IPS DF 6.9 (cell line): ENCODE results near the gene STIMATE.

ENCODE experiments used
- DNase-seq: peaks from one replicate; pipeline ENCODE4 v3.0.0-alpha.2; 2013; ENCODE audit warnings: low read depth, low spot score
- H3K27ac ChIP-seq: one replicate; pipeline ENCODE4 v1.5.1; 2013; ENCODE audit warnings: low read length, control low read depth
- H3K27me3 ChIP-seq: 2 replicates; pipeline ENCODE4 v1.6.1; 2013; ENCODE audit warnings: mild to moderate bottlenecking, low read length; ENCODE audit not compliant: control insufficient read depth, insufficient read depth
- H3K36me3 ChIP-seq: 2 replicates; pipeline ENCODE4 v1.6.1; 2013; ENCODE audit warnings: low read length; ENCODE audit not compliant: control insufficient read depth, insufficient read depth
- H3K4me1 ChIP-seq: 2 replicates; pipeline ENCODE4 v1.6.1; 2013; ENCODE audit warnings: low read length; ENCODE audit not compliant: control insufficient read depth, insufficient read depth
- H3K4me3 ChIP-seq: 2 replicates; pipeline ENCODE4 v1.5.1; 2013; ENCODE audit warnings: mild to moderate bottlenecking, low read length
- H3K9me3 ChIP-seq: 2 replicates; pipeline ENCODE4 v1.6.1; 2013; ENCODE audit warnings: low read length, inconsistent platforms; ENCODE audit not compliant: control insufficient read depth, insufficient read depth
- WGBS: extraction: QIAGEN DNeasy Blood & Tissue Kit; methylation state at CpG from one replicate; pipeline ENCODE4 v1.1.7; 2013; ENCODE audit warnings: mixed read lengths, missing lambda C conversion rate; ENCODE audit not compliant: insufficient read length, insufficient coverage; 5-methylcytosine and 5-hydroxymethylcytosine counted together

STIMATE gene

DNA sequence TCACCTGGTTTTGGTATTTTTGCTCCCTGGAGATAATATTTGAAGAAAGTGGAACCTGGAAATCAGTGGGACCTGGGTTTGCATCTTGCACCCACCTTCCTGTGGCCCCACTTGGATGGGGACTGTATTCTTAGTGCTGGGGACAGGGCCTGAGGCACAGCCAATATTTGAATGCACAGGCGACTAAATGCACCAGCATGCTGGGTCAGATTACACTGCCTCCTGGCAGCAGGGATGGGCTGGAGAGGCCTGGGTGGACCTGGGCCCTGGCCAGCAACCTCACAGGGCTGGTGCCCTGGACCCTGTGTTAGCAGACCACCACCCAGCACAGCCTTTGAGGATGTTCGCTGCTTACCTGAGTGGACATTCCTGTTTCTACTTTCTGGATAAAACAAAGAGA lies 77.4 kb downstream of the STIMATE start:
- no peak for DNase-seq

GRCh38 chr3:52817860-52818259 lies 79.5 kb downstream of the STIMATE start:
- Histone ChIP-seq H3K36me3 (no peaks in the 10 kb centered on the region; the same call in 1 of the 2 replicates), H3K4me1 (no peaks in the 10 kb centered on the region), H3K9me3 (no peaks in the 10 kb centered on the region), H3K27me3 (no peaks in the 10 kb centered on the region), H3K27ac (no peak overlapping the region), H3K4me3 (no peak overlapping the region)
- WGBS: no CpG with 5 or more reads among the region's 7 CpGs
- DNase-seq: no peak

More for the DNA sequence above, 77.4 kb downstream of the STIMATE start:
- no peaks in the 10 kb centered on the region for H3K9me3 ChIP-seq
- no peaks in the 10 kb centered on the region; the same call in 1 of the 2 replicates for H3K36me3 ChIP-seq
- H3K27me3 ChIP-seq: no peaks in the 10 kb centered on the region
- no peak overlapping the region for H3K27ac ChIP-seq
- H3K4me3 ChIP-seq: no peak overlapping the region
- H3K4me1 ChIP-seq: no peaks in the 10 kb centered on the region
- WGBS: no CpG with 5 or more reads among the region's 2 CpGs

- Histone ChIP-seq H3K4me3 (no peak overlapping the region), H3K27ac (no peak overlapping the region), H3K4me1 (no peaks in the 10 kb centered on the region), H3K27me3 (no peaks in the 10 kb centered on the region), H3K36me3 (no peaks in the 10 kb centered on the region; the same call in 1 of the 2 replicates), H3K9me3 (no peaks in the 10 kb centered on the region)
- WGBS: no CpG with 5 or more reads among the region's 10 CpGs
- no peak for DNase-seq
Measured at GRCh38 chr3:52817221-52817620, 80.1 kb downstream of the STIMATE start.

DNA sequence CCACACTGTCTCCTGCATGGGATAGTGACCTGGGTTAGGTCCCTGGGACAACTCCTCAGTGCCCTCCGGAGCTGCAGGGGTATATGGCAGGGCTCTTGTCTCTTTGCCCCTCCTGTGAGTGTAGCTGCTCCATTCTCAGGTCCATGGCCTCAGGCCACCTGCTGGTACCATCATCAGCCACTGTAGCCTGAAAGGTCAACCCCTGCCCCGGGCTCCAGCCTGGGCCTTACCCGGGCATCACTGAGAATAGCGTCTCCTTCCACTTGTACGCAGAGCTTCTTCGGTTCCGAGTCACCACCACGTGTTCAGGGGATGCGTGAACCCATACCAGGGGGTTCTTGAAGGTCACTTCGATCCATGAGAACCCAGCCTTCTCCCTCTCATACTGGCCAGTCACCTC lies 80.7 kb downstream of the STIMATE start:
- Histone ChIP-seq H3K27ac (no peak overlapping the region), H3K4me3 (no peak overlapping the region)
- no peak for DNase-seq

DNA sequence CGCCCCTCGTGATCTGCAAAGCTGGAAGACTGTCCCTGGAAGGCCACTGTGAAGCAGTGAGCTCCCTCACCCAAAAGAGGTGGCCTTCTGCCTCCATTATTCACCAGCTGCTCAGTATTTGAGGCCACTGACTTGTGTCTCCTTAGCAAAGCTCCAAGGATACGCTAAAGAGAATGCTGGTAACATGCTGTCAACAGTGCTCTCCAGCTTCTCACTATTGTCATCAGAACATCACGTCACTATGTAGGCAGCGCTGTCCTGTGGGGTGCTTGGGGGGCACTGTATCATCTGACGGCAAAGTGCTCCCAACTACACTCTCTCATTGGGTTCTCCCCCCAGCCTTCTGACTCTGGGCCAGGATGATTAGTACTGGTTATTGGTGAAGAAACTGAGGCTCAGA lies 81.1 kb downstream of the STIMATE start:
- Histone ChIP-seq H3K27me3 (no peaks in the 10 kb centered on the region), H3K4me3 (no peak overlapping the region), H3K4me1 (no peaks in the 10 kb centered on the region; the same call in 1 of the 2 replicates), H3K36me3 (no peaks in the 10 kb centered on the region; the same call in 1 of the 2 replicates), H3K9me3 (no peaks in the 10 kb centered on the region), H3K27ac (no peak overlapping the region)
- no CpG with 5 or more reads among the region's 6 CpGs for WGBS
- DNase-seq: no peak

More for the DNA sequence above, 80.7 kb downstream of the STIMATE start:
- no CpG with 5 or more reads among the region's 10 CpGs for WGBS
- H3K4me1 ChIP-seq: no peaks in the 10 kb centered on the region
- no peaks in the 10 kb centered on the region for H3K27me3 ChIP-seq
- no peaks in the 10 kb centered on the region; the same call in 1 of the 2 replicates for H3K36me3 ChIP-seq
- H3K9me3 ChIP-seq: no peaks in the 10 kb centered on the region

DNA sequence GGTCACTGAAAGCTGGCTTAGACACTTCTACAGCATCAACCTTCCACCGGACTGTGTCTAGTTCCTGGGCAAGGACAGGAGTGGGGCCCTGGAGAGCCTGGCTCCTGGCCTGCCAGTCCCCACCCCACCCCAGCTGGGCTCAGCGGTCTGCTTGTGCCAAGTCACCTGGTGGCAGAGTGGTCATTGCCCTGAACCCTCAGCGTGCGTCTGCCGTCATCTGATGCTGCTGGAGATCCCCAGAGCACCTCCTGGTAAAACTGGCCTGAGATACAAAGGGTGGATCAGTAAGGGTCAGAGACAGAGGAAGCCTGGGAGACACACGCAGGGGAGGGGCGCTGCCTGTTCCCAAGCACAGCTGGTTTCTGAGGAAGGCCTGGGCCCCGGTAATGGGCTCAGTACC lies 83.5 kb downstream of the STIMATE start:
- H3K27ac ChIP-seq: no peak overlapping the region

GRCh38 chr3:52811452-52812011 lies 85.8 kb downstream of the STIMATE start:
- no peaks in the 10 kb centered on the region; the same call in 1 of the 2 replicates for H3K4me1 ChIP-seq
- H3K27ac ChIP-seq: no peak overlapping the region
- no peaks in the 10 kb centered on the region; the same call in 1 of the 2 replicates for H3K36me3 ChIP-seq
- H3K27me3 ChIP-seq: no peaks in the 10 kb centered on the region
- DNase-seq: no peak
- H3K4me3 ChIP-seq: no peak overlapping the region
- no peaks in the 10 kb centered on the region for H3K9me3 ChIP-seq
- WGBS: no CpG with 5 or more reads among the region's 7 CpGs

More for the DNA sequence above, 83.5 kb downstream of the STIMATE start:
- no peak overlapping the region for H3K4me3 ChIP-seq
- whole genome bisulfite sequencing: no CpG with 5 or more reads among the region's 8 CpGs
- H3K4me1 ChIP-seq: no peaks in the 10 kb centered on the region; the same call in 1 of the 2 replicates
- no peaks in the 10 kb centered on the region for H3K9me3 ChIP-seq
- H3K36me3 ChIP-seq: no peaks in the 10 kb centered on the region; the same call in 1 of the 2 replicates
- H3K27me3 ChIP-seq: no peaks in the 10 kb centered on the region
- DNase-seq: no peak

GRCh38 chr3:52810923-52811322 lies 86.4 kb downstream of the STIMATE start:
- DNase-seq: no peak
- Histone ChIP-seq H3K36me3 (no peaks in the 10 kb centered on the region; the same call in 1 of the 2 replicates), H3K4me1 (no peaks in the 10 kb centered on the region; the same call in 1 of the 2 replicates), H3K4me3 (no peak overlapping the region), H3K27me3 (no peaks in the 10 kb centered on the region), H3K9me3 (no peaks in the 10 kb centered on the region), H3K27ac (no peak overlapping the region)
- WGBS: no CpG with 5 or more reads among the region's 11 CpGs

DNA sequence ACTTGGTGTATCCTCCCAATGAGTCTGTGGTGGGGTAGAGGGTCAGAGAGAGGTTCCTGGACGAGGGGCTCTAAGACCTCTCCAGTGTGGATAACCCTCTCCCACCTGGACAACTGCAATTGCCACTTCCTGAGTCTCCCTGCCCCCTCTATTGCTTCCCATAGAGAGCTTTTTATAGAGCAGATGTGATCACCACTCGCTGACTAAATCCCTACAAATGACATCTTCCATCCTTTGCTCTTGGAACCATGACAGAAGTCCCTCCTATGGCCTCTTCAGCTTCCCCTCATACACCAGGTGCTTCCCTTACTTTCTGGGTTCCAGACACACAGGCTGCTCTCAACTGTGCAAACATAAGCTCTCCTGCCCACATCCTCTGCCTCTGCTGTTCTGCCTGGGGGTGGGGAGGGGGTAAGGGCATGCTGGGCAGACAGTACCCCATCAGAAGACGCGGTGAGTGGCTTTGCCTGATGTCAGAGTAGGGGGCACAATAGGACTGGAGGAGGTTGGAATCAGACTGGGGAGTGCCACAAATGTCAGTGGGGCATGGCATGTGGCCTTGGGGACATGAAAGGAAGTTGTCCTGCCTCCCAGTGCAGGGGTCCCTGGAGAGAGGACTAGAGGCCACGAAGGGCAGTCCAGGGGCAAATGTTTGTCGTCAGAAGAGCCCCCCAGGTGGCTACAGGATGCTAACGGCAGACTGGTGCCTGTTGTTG lies 87.5 kb downstream of the STIMATE start:
- Histone ChIP-seq H3K36me3 (no peaks in the 10 kb centered on the region; the same call in 1 of the 2 replicates), H3K27me3 (no peaks in the 10 kb centered on the region), H3K4me3 (no peak overlapping the region), H3K27ac (no peak overlapping the region), H3K4me1 (no peaks in the 10 kb centered on the region; the same call in 1 of the 2 replicates), H3K9me3 (no peaks in the 10 kb centered on the region)
- WGBS: no CpG with 5 or more reads among the region's 7 CpGs
- DNase-seq: no peak

- H3K4me1 ChIP-seq: no peaks in the 10 kb centered on the region; the same call in 1 of the 2 replicates
- H3K9me3 ChIP-seq: no peaks in the 10 kb centered on the region
- H3K27ac ChIP-seq: no peak overlapping the region
- no peak for DNase-seq
- WGBS: 100% methylated on average over 1 of the region's 2 CpGs
- no peaks in the 10 kb centered on the region for H3K27me3 ChIP-seq
- H3K36me3 ChIP-seq: no peaks in the 10 kb centered on the region; the same call in 1 of the 2 replicates
- H3K4me3 ChIP-seq: no peak overlapping the region
Measured at GRCh38 chr3:52809149-52809548, 88.2 kb downstream of the STIMATE start.
